ENCODE results near the gene NEU1.

DNA sequence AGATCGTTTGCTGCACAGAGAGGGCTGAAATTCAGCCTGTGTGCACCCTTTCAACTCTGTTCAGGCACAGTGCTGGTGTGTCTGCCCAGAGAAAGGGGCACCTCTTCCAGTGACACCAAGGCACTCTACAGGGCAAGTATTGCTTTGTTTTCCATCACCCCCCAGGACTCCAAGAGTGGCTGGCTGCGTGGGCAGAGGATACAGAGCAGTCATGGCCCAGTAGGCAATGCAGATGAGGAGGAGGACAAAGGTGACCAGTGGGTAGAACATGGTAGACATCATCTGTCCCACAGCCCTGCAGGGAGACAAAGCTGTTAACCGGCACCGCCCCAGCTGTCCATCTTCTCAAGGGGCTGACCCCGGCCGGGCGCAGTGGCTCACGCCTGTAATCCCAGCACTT, 6.7 kb upstream of the NEU1 start:
- TF ChIP-seq CTCF (IDR thresholded peaks at IDR 0.05; ENCODE audit: insufficient read depth, low read length) (no peak), POLR2AphosphoS5 (IDR thresholded peaks at IDR 0.05; ENCODE audit: low read depth) (no peak), GABPA (IDR thresholded peaks at IDR 0.05; ENCODE audit: low read depth) (no peak)

All from HL-60 (cell line).